HG03196 (cell line): Measurements from ENCODE around the gene PAPPA.

Source experiments
- ATAC-seq: cut with Tn5 transposase; IDR thresholded peaks from one replicate; pipeline ENCODE4 v1.9.1; 2021; ENCODE audit not compliant: unreplicated experiment

The PAPPA gene

GRCh38 chr9:116377179-116377798 lies 223.7 kb downstream of the PAPPA start:
- ATAC-seq = no peak

GRCh38 chr9:116378873-116379272 lies 225.3 kb downstream of the PAPPA start:
- no peak for ATAC-seq

GRCh38 chr9:116379821-116380220 lies 226.2 kb downstream of the PAPPA start:
- no peak for ATAC-seq

- ATAC-seq = no peak
These were observed 227.0 kb downstream of the PAPPA start for GRCh38 chr9:116380496-116380995.

- ATAC-seq = no peak
These were observed 227.8 kb downstream of the PAPPA start for GRCh38 chr9:116381350-116381749.

GRCh38 chr9:116382053-116382452 lies 228.5 kb downstream of the PAPPA start:
- no peak for ATAC-seq

- ATAC-seq = no peak
These were observed 229.5 kb downstream of the PAPPA start for GRCh38 chr9:116383133-116383532.

- no peak for ATAC-seq
These were observed 230.3 kb downstream of the PAPPA start for GRCh38 chr9:116383936-116384335.

GRCh38 chr9:116387934-116388698 lies 234.5 kb downstream of the PAPPA start:
- peak; percentile 45 for ATAC-seq

- no peak for ATAC-seq
These were observed 236.1 kb downstream of the PAPPA start for GRCh38 chr9:116389541-116390302.

- ATAC-seq = peak; percentile 43
These were observed 237.0 kb downstream of the PAPPA start for GRCh38 chr9:116390303-116391228.

GRCh38 chr9:116391306-116391900 lies 237.8 kb downstream of the PAPPA start:
- no peak for ATAC-seq

- ATAC-seq = no peak
These were observed 239.6 kb downstream of the PAPPA start for GRCh38 chr9:116393198-116393597.

- no peak for ATAC-seq
These were observed 240.5 kb downstream of the PAPPA start for GRCh38 chr9:116394070-116394469.

- no peak for ATAC-seq
These were observed 241.5 kb downstream of the PAPPA start for GRCh38 chr9:116394894-116395698.

GRCh38 chr9:116395699-116396037 lies 242.1 kb downstream of the PAPPA start:
- no peak for ATAC-seq

GRCh38 chr9:116403171-116403570 lies 249.6 kb downstream of the PAPPA start:
- no peak for ATAC-seq

GRCh38 chr9:116404228-116404627 lies 250.6 kb downstream of the PAPPA start:
- ATAC-seq = no peak

GRCh38 chr9:116405321-116405720 lies 251.7 kb downstream of the PAPPA start:
- no peak for ATAC-seq

- no peak for ATAC-seq
These were observed 252.9 kb downstream of the PAPPA start for GRCh38 chr9:116406469-116406868.
